Measurements from ENCODE around the gene C12orf42.

The C12orf42 gene

DNA sequence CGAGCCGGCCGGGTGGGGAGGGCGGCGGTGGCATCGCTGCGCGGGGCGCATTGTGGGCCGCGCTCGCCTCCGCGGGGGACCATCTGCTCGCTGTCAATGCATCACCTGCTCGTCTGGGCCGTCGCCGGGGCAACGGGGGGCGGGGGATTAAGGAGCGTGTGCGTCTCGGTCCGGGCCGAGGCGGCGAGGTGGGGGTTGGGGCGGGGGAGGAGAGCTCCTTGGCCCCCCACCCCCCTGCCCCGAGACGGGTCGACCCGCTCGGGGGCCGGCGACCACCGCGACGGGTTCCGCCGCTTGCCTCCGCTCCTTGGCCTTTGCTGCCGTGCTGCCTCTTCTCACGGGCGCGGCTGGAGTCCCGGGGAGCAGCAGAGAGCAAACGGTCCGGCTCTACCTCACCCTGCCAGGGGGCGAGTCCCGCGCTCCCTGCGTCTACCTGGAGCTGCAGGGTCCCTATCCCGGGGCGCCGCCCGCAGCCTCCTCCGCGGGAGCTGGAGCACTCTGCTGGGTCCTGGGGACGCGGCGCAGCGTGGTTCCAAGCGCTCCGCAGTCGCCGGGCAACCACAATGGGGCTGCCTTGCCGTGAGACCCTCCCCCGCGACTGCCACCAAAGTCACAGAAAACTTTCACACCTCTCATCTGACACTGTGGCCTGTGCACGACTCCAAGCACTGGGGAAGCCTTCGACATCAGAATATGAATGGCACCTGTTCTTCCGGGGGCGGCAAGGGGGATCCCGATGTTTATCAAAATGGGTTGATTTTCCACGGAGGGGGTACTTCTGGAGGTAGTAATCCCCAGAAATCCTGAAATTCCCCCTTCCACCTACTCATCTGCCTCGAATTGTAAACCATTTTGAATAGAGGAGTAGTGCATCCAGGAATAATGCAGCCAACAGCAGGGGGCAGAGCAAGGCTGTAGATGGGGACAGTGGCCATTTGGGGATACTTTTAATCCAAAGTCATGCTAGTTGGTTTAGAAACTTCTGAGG lies at the start of gene C12orf42:
Gene C12orf42, minus strand, starts transcription at position 500 of the 988 bp plus-strand sequence. CDS start 17,542 bp downstream, outside the sequence.
- DNase-seq: peak; percentile 23 to 29

GRCh38 chr12:103542078-103542477 lies 46.3 kb upstream of the C12orf42 start:
- no peak for DNase-seq

DNA sequence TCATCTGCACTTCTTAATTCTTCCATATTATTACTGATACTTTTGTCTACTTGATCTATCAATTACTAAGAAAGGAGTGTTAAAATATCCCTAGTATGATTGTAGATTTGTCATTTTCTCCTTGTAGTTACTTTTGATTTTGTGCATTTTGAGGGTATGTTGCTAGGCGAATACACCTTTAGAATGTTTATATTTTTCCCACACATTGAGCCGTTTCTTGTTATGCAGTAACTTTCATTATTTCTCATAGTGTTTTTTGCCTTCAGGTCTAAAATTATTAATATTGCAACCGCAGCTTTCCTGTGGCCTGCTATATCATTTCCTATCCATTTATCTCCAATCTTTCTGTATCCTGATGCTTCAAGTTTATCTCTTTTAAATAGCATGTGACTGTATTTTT lies 44.6 kb upstream of the C12orf42 start:
- no peak for DNase-seq

GRCh38 chr12:103538397-103538796 lies 42.6 kb upstream of the C12orf42 start:
- DNase-seq: no peak

DNA sequence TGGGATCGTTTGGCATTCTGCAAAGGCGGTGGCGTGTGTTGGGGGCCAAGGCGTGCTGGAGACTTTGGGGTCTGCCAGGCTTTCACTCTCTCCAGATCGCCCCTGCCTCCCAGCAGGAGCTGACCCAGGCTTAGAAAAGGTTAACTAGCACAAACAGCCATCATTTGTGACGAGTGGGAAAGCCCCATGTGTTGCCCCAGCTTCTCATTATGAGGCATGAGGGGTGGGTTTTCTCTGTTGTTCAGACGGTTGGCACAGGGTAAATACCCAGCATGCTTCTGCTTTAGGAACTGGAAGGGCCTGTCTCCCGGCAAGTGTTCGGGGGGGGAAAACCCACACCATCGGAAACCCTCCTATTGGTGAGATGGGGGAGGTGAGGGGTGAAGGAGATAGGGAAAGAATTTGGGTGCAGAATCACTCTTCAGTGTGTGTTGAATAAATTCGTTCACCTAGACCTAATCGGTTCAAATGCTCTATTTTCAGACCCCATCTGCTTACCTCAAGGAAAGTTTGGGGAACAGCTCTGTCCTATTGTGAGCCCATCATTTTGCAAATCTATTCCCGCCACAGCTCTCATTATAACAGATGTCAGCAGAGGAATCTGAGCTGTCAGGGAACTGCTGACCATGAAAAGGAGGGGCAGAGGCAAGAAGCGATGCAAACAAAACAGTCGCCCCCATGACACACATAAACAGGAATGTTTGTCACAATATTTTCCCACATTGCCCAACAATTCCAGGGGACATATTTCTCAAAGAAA lies 34.7 kb upstream of the C12orf42 start:
- no peak for DNase-seq

DNA sequence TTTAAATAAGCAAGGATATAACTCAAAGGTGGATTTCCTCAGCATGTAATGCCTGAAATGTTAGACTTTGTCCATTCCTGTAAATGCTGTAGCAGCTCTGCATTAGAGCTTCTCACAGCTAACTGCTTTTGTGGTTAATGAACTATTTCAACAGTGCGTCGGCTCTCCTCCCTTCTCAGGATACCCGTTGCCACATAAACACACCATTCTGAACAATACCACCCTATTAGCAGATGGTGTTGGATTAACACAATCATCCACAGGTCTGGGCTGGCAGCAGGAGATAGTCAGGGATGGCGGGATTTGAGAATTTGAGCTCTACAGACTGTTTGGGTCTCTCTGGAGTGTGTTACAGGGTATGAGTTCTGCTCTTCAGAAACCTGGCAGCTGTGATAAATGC lies 33.5 kb upstream of the C12orf42 start:
- no peak for DNase-seq

- no peak for DNase-seq
These were observed 28.6 kb upstream of the C12orf42 start for GRCh38 chr12:103524238-103524875.

DNA sequence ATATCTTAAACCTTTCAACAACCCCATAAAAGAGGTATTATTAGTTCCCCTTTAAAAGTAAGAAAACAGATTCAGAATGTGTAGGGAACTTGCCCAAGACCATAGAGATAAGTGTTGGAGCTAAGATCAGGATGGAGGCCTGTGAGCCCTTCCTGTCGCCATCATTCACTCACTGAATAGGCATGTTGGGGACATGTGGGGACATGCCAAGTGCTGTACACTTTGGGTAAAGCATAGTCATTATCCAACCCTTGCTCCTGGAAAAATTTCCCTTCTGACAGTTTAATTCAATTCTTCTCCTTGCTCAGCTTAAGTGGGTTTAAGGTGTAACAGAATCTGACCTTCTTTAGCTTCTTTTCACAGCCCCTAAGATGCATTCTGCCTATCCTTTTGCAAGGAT lies 28.0 kb upstream of the C12orf42 start:
- DNase-seq: no peak

DNA sequence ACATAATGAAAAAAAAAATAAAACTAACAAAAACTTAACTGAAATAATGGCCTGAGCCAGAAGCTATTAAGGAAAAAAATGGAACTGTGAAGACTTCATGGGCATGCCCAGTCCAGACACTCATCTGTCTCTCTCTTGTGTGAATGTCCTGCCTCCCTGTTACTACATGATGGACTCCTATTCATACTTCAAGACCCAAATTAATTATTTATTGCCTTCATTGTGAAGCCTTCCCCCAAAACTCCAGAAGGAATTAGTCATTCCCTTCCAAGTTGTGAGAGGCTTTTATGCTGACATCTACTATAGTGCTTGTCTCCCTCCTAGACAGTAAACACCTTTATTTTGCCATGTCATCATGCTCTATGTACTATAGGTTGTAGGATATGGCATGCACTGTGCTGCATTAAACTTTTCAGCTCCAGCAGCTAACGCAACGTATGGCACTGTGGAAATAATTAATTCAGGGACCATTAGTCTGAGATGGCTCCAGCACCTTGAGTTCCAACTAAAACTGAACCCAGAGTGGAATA lies 25.0 kb upstream of the C12orf42 start:
- DNase-seq: no peak

GRCh38 chr12:103519632-103520031 lies 23.9 kb upstream of the C12orf42 start:
- no peak for DNase-seq

DNA sequence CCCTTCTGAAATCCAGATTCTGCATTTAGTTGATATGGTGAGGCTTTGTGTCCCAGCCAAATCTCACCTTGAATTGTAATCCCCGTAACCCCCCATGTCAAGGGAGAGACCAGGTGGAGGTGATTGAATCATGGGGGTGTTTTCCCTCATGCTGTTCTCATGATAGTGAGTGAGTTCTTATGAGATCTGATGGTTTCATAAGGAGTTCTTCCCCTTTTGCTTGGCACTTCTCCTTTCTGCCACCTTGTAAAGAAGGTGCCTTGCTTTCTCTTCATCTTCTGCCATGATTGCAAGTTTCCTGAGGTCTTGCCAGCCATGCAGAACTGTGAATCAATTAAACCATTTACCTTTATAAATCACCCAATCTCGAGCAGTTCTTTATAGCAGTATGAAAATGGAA lies 23.1 kb upstream of the C12orf42 start:
- DNase-seq: no peak

DNA sequence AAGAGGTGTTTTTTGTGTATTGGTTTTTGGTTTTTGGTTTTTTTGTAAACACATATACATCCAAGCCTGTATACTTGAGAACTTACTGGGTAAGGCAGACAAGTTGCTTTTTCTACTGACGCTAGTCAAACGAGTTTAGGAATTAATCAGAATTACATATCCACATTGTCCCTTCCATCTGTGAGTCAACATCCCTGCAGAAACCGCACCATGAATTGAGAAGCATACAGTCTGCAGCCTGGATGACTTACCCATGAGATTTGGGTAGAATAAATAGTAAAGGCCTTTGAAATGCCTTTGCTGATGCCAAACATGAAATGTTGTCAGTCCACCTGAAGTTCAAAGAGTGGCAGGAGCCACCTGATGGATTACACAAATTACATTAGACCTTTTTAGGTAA lies 21.4 kb upstream of the C12orf42 start:
- DNase-seq: no peak

DNA sequence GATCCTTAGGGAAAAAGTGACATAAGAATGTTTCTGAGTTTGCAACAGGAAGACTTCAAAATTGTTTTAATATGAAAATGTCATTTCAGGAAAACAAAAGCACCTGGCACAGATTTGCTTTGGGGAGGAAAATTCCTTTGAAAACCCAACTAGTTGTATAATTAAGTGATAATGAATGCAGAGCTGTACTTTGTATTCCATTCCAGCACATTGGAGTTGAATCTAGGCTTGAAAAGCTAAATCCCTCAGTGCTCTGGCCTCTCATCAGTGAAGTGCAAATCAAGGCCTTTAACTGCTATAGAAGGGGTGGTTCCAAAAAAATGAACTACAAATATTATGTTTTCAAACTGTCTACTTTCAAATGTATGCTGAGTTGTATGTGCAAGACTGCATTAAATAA lies 19.6 kb upstream of the C12orf42 start:
- DNase-seq: no peak

- no peak for DNase-seq
These were observed 18.1 kb upstream of the C12orf42 start for GRCh38 chr12:103513875-103514274.

DNA sequence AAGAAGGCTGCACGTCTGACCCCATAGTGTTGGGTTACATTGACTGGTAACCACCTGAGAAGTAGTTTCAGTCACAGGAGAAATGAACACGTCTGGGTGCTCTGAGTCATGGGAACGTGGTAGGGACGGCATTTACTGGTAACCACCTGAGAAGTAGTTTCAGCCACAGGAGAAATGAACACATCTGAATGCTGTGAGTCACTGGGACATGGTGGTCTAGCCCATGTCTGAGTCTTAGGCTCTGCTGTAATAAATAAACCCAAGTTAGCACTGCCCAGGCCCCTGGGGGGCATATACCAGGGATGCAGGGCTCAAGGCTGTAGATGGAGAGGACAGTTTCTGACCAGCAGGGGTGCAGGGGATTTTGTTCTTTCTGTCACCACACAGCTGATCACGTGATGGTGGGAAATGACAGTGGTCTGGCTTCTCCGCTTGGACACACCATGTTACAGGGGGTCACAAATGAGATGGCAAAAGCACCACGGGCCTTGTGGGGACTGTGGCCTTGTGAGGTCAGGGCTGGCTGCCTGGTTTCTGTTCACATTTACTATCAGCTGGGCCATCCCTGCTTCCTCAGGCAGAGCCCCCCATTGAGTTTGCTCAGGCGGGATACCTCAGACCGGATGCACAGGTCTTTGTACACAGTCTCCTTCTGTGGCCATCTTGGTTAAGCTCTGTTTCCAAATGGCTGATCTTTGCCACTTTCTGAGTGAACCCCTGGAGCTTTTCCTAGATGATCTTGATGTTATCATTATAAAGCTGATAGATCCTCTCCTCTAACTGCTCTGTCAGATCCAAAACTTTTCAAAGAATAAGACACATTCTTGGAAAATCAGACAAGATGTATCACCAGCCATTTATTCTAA lies 9.8 kb upstream of the C12orf42 start:
- no peak for DNase-seq

DNA sequence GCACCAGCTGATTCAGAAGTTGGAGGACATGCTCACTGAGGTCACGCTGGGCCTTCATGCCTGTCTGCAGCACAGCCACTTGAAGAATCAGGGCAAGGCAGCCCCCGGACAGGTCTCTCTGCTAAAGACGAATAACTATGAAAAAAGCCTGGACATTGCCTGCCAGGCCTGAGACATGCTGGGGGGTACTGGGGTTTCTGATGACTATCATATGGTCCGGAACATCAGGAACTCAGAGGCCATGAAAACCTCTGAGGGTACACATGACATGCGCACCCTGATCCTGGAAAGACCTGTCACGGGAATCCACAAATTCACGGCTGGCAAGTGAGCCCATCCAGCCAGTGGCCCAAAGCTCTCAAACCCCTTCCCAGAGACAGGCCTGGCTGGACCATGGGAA lies 8.8 kb upstream of the C12orf42 start:
- no peak for DNase-seq

- DNase-seq: no peak
These were observed 8.0 kb upstream of the C12orf42 start for GRCh38 chr12:103503546-103504480.

- no peak for DNase-seq
These were observed 5.7 kb upstream of the C12orf42 start for GRCh38 chr12:103501447-103501846.

DNA sequence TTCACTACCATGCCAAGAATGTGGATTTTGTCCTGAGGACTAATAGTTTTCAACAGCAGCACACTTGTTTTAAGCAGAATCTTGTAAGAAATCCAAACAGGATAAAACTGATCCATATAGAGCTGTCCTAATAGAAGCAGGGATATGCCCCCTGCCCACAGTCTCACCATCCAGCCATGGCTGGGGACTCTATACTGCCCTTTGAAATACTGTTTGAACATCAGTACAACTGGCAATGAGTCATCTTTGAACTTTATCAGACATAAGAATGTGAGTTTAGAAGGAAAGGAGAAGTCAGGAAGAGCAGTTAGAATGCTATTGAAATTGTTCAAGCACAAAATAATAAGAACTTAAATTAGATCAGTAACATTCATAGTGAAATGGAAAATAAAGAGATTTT lies 3.8 kb upstream of the C12orf42 start:
- DNase-seq: no peak

DNA sequence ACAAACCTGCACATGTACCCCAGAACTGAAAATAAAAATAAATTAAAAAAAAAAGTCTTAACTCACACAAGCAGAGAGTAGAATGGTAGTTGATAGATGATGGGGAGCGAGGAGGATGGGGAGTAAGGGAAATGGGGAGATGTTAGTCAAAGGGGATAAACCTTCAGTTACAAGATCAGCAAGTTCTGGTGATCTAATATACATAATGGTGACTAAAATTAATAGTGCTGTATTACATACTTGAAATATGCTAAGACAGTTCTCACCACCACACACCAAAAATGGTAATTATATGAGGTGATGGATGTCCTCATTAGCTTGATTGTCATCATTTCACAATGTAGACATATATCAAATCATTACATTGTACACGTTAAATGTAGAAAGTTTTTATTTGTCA lies 3.2 kb upstream of the C12orf42 start:
- no peak for DNase-seq
